Skeletal muscle cell (primary cell): ENCODE measurements around the gene DNAJA3.

Experiments used
- DNase-seq: peaks from one replicate; pipeline ENCODE4 v3.0.0-alpha.2; 2010; ENCODE audit warnings: low read depth
- H3K4me3 ChIP-seq: 2 replicates; pipeline ENCODE4 v1.5.1; 2011; ENCODE audit warnings: low read depth, mild to moderate bottlenecking, control low read depth, low read length, moderate library complexity

The DNAJA3 gene

GRCh38 chr16:4426021-4426684, 485 bp downstream of the DNAJA3 start:
- H3K4me3 ChIP-seq, result peak overlapping the region; percentile 96

DNA sequence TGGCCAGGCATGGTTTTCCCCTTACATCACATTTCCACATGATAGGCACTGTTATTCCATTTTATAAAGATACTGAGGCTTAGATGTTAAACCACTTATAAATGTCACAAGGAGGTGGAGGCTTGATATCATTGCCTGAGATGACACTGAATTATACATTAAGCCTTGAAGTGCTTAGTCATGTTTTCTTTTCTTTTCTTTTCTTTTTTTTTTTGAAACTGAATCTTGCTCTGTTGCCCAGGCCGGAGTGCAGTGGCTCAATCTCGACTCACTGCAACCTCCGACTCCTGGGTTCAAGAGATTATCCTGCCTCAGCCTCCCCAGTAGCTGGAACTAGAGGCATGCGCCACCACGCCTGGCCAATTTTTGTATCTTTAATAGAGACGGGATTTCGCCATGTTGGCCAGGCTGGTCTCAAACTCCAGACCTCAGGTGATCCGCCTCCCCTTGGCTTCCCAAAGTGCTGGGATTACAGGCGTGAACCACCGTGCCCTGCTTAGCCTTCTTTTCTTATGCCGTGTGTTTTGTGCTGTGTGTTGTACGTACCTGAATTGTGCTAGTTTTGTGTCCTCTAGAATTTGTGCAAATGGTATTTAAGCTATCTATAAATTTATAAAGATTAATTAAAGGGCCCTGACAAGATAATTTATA, 1.2 kb downstream of the DNAJA3 start:
- H3K4me3 ChIP-seq, result peak overlapping the region; percentile 96
- DNase-seq, result no peak

More at GRCh38 chr16:4426021-4426684, 485 bp downstream of the DNAJA3 start:
- no peak for DNase-seq

DNA sequence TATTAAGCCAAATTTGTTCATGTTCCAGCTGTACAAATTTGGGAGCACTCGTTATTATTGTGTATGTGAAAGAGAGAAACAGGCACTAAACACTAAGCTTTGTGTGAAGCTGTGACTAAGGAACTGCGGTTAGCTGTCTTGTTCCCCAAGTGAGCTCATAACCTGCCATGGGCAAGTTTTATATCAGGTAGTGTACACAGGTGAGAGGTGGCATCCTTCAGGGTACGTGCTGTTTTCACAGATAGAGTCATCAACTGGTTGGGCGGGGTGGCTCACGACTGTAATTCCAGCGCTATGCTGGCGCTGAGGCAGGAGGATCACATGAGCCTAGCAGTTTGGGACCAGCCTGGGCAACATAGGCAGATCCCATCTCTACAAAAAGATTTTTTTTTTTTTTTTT, 2.8 kb downstream of the DNAJA3 start:
- H3K4me3 ChIP-seq, result no peak overlapping the region
- DNase-seq, result no peak

- DNase-seq, result no peak
- no peak overlapping the region for H3K4me3 ChIP-seq
Measured at GRCh38 chr16:4431023-4431422, 5.4 kb downstream of the DNAJA3 start.

DNA sequence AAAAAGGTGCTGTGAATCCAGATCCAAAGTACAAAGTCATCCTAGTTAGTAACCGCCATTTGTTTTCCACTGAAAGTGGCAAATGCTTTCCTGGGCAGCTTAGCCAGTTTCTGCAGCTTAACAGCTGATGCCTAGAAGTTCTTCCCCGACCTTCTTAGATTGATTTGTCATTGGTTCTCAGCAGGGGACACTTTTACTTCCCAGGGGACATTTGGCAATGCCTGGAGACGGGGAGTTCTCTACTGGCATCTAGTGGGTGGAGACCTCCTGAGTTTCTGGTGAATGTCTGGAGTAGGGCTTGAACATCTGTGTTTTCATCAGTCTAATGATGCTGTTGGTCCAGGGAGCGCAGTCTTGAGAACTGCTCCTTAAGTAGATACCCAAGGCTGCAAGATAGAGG, 7.6 kb downstream of the DNAJA3 start:
- H3K4me3 ChIP-seq, result no peak overlapping the region
- no peak for DNase-seq

GRCh38 chr16:4433914-4434787, 8.5 kb downstream of the DNAJA3 start:
- no peak for DNase-seq
- H3K4me3 ChIP-seq, result no peak overlapping the region

- H3K4me3 ChIP-seq, result no peak overlapping the region
- no peak for DNase-seq
Measured at GRCh38 chr16:4435337-4436067, 9.8 kb downstream of the DNAJA3 start.

DNA sequence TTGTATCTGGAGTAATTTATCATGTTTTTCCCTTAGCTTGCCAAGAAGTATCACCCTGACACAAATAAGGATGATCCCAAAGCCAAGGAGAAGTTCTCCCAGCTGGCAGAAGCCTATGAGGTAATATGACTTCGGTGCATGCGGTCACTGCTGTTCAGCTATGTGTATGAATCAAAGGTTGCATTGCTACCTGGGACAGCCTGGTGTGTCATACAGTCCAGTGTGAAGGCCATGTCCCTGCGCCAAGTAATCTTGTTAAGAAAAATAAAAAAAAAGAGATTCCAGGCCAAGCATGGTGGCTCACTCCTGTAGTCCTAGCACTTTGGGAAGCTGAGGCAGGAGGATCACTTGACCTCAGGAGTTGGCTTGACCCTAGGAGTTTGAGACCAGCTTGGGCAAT, 11.7 kb downstream of the DNAJA3 start:
- no peak for DNase-seq

GRCh38 chr16:4442371-4442770, 16.7 kb downstream of the DNAJA3 start:
- no peak for DNase-seq
- no peak overlapping the region for H3K4me3 ChIP-seq

More for the DNA sequence above, 11.7 kb downstream of the DNAJA3 start:
- no peak overlapping the region for H3K4me3 ChIP-seq

DNA sequence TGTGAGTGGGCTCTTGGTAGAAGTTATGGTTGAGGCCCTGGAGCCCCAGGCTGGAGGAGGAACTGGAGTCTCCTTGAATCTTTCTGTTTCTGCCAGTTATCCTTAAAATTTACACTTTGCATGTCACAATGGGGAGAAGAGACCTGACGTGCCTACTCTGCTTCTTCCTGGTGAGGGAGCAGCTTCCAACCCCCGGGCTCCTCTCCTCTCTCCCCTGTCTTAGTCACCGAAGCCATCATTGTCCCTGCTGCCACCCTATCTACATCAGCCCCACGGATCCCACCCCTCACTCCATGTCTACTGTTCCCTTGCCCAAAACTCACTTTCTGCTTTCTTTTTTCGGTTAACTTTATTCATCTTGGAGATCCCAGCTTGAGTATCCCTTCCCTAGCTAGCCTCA, 17.6 kb downstream of the DNAJA3 start:
- H3K4me3 ChIP-seq, result no peak overlapping the region
- DNase-seq, result no peak

GRCh38 chr16:4443986-4444385, 18.3 kb downstream of the DNAJA3 start:
- no peak for DNase-seq
- H3K4me3 ChIP-seq, result no peak overlapping the region

- DNase-seq, result no peak
- no peak overlapping the region for H3K4me3 ChIP-seq
Measured at GRCh38 chr16:4450430-4450829, 24.8 kb downstream of the DNAJA3 start.

DNA sequence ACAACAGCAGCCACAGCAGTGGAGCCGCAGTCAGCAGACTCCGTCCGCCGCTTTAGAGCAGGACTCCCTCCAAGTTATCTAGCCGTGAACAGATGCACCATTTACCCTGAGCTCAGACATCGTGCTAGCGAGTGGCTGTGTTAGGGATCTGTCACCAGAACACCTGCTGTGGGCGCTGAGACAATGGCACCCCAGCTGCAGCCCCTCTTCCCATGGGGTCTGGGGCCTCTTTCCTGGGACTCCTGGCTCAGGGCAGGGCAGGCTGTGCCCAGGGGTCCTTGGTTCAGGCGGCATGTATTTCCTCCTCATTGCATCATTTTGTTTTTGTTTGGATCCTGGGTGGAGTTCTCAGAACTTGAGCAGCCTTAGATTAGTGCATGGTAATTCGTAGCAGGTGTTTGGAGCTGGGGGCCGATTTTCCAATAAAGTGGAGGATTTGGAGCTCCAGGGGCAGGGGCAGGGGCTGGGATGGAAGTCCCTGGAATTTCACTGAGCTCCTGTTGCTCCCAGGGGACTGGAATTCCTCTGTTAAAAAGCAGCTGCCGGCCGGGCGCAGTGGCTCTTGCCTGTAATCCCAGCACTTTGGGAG, 25.4 kb downstream of the DNAJA3 start:
- H3K4me3 ChIP-seq, result no peak overlapping the region
- DNase-seq, result no peak

DNA sequence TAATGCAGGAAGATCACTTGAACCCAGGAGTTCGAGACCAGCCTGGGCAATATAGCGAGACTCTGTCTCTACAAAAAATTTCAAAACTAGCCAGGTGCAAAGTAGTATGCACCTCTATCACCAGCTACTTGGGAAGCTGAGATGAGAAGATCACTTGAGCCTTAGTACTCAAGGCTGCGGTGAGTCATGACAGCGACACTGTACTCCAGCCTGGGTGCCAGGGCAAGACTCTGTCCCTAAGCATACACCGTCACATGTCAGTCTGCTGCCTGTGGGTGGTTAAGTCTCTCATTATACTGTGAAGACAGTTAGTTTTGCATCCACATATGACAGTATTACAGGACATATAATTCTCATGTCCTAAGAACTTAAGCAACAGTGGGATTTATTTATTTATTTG, 27.0 kb downstream of the DNAJA3 start:
- no peak for DNase-seq
- H3K4me3 ChIP-seq, result no peak overlapping the region

DNA sequence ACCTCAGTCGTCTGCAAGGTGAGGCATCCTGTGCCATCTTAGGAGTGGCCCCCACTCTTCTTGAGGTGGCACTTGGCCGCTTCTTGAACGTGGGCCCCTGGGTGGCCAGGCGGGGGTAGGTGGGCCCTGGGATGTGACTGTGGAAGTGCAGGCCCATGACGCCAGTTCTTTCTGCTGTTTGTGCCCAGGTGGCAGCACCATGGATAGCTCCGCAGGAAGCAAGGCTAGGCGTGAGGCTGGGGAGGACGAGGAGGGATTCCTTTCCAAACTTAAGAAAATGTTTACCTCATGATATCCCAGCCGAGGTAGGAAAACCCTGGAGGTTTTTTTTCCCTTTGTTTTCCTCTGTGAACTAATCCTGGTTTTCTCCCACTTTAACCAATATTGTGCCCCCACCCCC, 29.0 kb downstream of the DNAJA3 start:
- no peak for DNase-seq
- H3K4me3 ChIP-seq, result no peak overlapping the region

DNA sequence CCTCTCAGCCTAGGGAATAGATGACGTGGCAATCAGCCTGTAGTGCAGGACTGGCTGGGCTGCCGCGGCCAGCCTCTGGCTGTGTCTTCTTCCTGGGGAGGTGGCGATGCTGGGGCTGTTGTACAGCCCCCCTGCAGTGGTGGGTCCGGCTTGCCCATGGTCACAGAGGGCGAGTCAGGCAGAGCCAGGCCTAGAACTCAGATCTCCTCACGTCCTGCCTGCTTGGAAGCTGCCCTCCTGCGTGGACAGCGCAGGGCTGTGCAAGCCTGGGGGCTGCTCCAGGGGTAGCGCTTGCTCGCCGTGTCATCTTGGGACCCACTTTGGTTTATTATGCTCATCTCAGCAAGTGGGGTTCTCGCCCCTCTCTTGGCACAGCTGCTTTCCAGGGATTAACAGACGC, 29.4 kb downstream of the DNAJA3 start:
- no peak overlapping the region for H3K4me3 ChIP-seq
- DNase-seq, result no peak

GRCh38 chr16:4455951-4456350, 30.3 kb downstream of the DNAJA3 start:
- DNase-seq, result no peak
- H3K4me3 ChIP-seq, result no peak overlapping the region

GRCh38 chr16:4460936-4461249, 35.2 kb downstream of the DNAJA3 start:
- no peak for DNase-seq
- no peak overlapping the region for H3K4me3 ChIP-seq

DNA sequence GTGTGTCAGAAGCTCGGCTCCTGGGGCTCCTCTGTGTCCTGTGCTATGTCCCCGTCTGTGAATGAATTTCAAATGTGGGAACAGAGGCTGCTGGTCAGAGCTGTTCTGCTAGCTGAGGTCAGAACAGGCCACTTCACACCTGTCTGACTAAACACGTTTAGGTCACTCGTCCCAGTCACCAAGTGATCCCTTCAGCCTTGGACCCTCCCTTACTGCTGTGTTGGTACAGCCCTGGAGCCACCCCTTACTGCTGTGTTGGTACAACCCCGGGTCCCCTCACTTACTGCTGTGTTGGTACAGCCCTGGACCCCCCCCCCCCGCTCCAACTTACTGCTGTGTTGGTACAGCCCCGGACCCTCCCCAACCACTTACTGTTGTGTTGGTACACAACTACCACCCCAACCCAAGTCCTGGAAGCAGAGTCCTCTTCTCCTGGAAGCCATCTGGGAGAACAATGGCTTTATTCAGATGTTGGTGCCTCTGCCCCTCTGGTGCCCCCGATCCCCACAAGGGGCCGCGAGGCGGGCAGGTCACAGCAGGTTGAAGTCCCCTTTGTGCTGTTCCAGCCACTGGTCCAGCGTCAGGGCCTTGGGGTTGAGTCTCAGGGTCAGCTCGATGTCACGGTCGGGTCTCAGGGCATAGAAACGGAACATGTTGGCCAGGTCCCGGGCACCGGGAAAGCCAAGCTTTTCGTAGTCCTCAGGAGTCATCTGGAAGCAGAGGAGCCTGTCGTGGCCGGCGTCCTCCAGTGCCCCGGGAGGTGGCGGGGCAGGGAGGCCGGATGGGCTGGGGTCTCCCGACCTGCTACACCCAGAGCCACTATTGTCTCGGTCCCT, 35.8 kb downstream of the DNAJA3 start:
- H3K4me3 ChIP-seq, result no peak overlapping the region
- DNase-seq, result no peak
